Suprapubic skin (tissue), 4 donors: ENCODE results near the gene COL18A1. TPM values are rescaled to one million over a fixed set of nuclear protein-coding genes. Genes with fewer than 3 reads are reported as not detected.

ENCODE experiments used
- DNase-seq, 2 donors: peaks; one replicate each; pipeline ENCODE4 v3.0.0-alpha.2; 2019; ENCODE audit warnings: low spot score in 2 of 2
- H3K27ac ChIP-seq: fragments of 200-600 bp; sonication (generic); one replicate; pipeline ENCODE4 v1.5.1; 2019
- H3K27me3 ChIP-seq: fragments of 200-600 bp; sonication (generic); one replicate; pipeline ENCODE4 v1.5.1; 2019
- H3K36me3 ChIP-seq: fragments of 200-600 bp; sonication (generic); one replicate; pipeline ENCODE4 v1.5.1; 2019
- H3K4me1 ChIP-seq: fragments of 200-600 bp; sonication (generic); one replicate; pipeline ENCODE4 v1.5.1; 2019
- H3K4me3 ChIP-seq: fragments of 200-600 bp; sonication (generic); one replicate; pipeline ENCODE4 v1.5.1; 2019; ENCODE audit warnings: mild to moderate bottlenecking
- H3K9me3 ChIP-seq: fragments of 200-600 bp; sonication (generic); one replicate; pipeline ENCODE4 v1.5.1; 2019
- CTCF ChIP-seq, 2 donors: fragments of 200-600 bp in 1 of 2; fragments of 450-650 bp in 1 of 2; sonication (generic) in 1 of 2; IDR thresholded peaks; one replicate each; pipeline ENCODE4 v1.5.1; 2016 to 2019; ENCODE audit warnings: antibody characterized with exemption in 2 of 2, mild to moderate bottlenecking in 1 of 2, moderate library complexity in 1 of 2
- EP300 ChIP-seq: sonication (generic); formaldehyde crosslinking; IDR thresholded peaks from one replicate; pipeline ENCODE4 v1.6.1; 2017; ENCODE audit warnings: antibody characterized with exemption
- POLR2A ChIP-seq, 2 donors: fragments of 450-650 bp; IDR thresholded peaks; one replicate each; pipeline ENCODE4 v1.6.1; 2017; ENCODE audit warnings: antibody characterized with exemption in 2 of 2, mild to moderate bottlenecking in 2 of 2, moderate library complexity in 2 of 2
- POLR2AphosphoS5 ChIP-seq, 3 donors: sonication (generic); formaldehyde crosslinking; IDR thresholded peaks; one replicate each; pipeline ENCODE4 v1.6.1; 2017; ENCODE audit warnings: antibody characterized with exemption in 3 of 3
- WGBS: methylation state at CpG from one replicate; pipeline ENCODE4 v1.1.5; 2018; 5-methylcytosine and 5-hydroxymethylcytosine counted together
- total RNA-seq, 4 donors: library from RNA; depleted of rRNA; stranded (reverse); fragments of >200 nt; gene quantifications; one replicate each; pipeline ENCODE4 v1.1.0, GENCODE V29; 2016

Gene COL18A1
- total RNA-seq, 4 donors from 2014 or later = 71.9 to 157 (median 101) TPM

- Histone ChIP-seq H3K27ac (no peak overlapping the region), H3K4me3 (no peak overlapping the region), H3K4me1 (peaks cover 4% of the 10 kb centered on the region), H3K9me3 (no peaks in the 10 kb centered on the region), H3K36me3 (no peaks in the 10 kb centered on the region), H3K27me3 (peaks cover 4% of the 10 kb centered on the region)
- TF ChIP-seq POLR2AphosphoS5 (IDR thresholded peaks at IDR 0.05) (no peak), CTCF (IDR thresholded peaks at IDR 0.05) (no peak)
- DNase-seq = no peak
- 91% methylated on average over 10 of the region's 13 CpGs for WGBS
These were observed 33.9 kb upstream of the COL18A1 start for GRCh38 chr21:45371081-45371480.

- 93% methylated on average over 5 of the region's 5 CpGs for WGBS
- no peak for DNase-seq
- Histone ChIP-seq H3K36me3 (no peaks in the 10 kb centered on the region), H3K27ac (no peak overlapping the region), H3K9me3 (no peaks in the 10 kb centered on the region), H3K4me1 (peaks cover 1% of the 10 kb centered on the region), H3K4me3 (no peak overlapping the region), H3K27me3 (peaks cover 4% of the 10 kb centered on the region)
- TF ChIP-seq CTCF (IDR thresholded peaks at IDR 0.05) (no peak), POLR2AphosphoS5 (IDR thresholded peaks at IDR 0.05) (no peak), EP300 (no peak), POLR2A (IDR thresholded peaks at IDR 0.05) (no peak)
These were observed 33.3 kb upstream of the COL18A1 start for GRCh38 chr21:45371655-45372054.

GRCh38 chr21:45372732-45373355, 32.1 kb upstream of the COL18A1 start:
- WGBS = 76% methylated on average over 7 of the region's 7 CpGs
- peaks cover 4% of the 10 kb centered on the region for H3K27me3 ChIP-seq
- H3K4me3 ChIP-seq = no peak overlapping the region

GRCh38 chr21:45373991-45374816, 30.8 kb upstream of the COL18A1 start:
- no peaks in the 10 kb centered on the region for H3K9me3 ChIP-seq
- TF ChIP-seq EP300 = no peak
- no peak for TF ChIP-seq POLR2AphosphoS5 (IDR thresholded peaks at IDR 0.05)
- no peak for TF ChIP-seq POLR2A (IDR thresholded peaks at IDR 0.05)
- TF ChIP-seq CTCF (IDR thresholded peaks at IDR 0.05) = no peak

More at GRCh38 chr21:45372732-45373355, 32.1 kb upstream of the COL18A1 start:
- H3K36me3 ChIP-seq = no peaks in the 10 kb centered on the region
- H3K9me3 ChIP-seq = no peaks in the 10 kb centered on the region
- H3K4me1 ChIP-seq = peaks cover 3% of the 10 kb centered on the region
- H3K27ac ChIP-seq = no peak overlapping the region
- TF ChIP-seq POLR2A (IDR thresholded peaks at IDR 0.05) = no peak
- TF ChIP-seq CTCF (IDR thresholded peaks at IDR 0.05) = no peak
- no peak for TF ChIP-seq POLR2AphosphoS5 (IDR thresholded peaks at IDR 0.05)
- no peak for TF ChIP-seq EP300
- DNase-seq = no peak

GRCh38 chr21:45374826-45375455, 30.0 kb upstream of the COL18A1 start:
- 85% methylated on average over 14 of the region's 15 CpGs for WGBS
- H3K27ac ChIP-seq = no peak overlapping the region

More at GRCh38 chr21:45373991-45374816, 30.8 kb upstream of the COL18A1 start:
- Histone ChIP-seq H3K4me1 (peaks cover 11% of the 10 kb centered on the region), H3K27ac (no peak overlapping the region), H3K4me3 (no peak overlapping the region), H3K27me3 (peaks cover 4% of the 10 kb centered on the region), H3K36me3 (no peaks in the 10 kb centered on the region)
- no peak for DNase-seq
- WGBS = 72% methylated on average over 6 of the region's 15 CpGs

More at GRCh38 chr21:45374826-45375455, 30.0 kb upstream of the COL18A1 start:
- no peaks in the 10 kb centered on the region for H3K36me3 ChIP-seq
- TF ChIP-seq CTCF (IDR thresholded peaks at IDR 0.05) (no peak), POLR2A (IDR thresholded peaks at IDR 0.05) (no peak), POLR2AphosphoS5 (IDR thresholded peaks at IDR 0.05) (no peak)
- no peaks in the 10 kb centered on the region for H3K9me3 ChIP-seq
- H3K27me3 ChIP-seq = peaks cover 4% of the 10 kb centered on the region
- peak in 1 of 2 donors; percentile 62 for DNase-seq
- no peak overlapping the region for H3K4me3 ChIP-seq
- H3K4me1 ChIP-seq = peaks cover 11% of the 10 kb centered on the region
